GM06990 (cell line): ENCODE data around the gene GBX2.

Experiments
- DNase-seq: peaks from one replicate; pipeline ENCODE4 v3.0.0-alpha.2; 2011; ENCODE audit not compliant: insufficient read length; ENCODE audit errors: extremely low read depth
- H3K27me3 ChIP-seq: replicated peaks from 2 replicates; pipeline ENCODE4 v1.6.0; 2011; ENCODE audit warnings: low read length; ENCODE audit not compliant: control insufficient read depth, insufficient read depth
- H3K36me3 ChIP-seq: 2 replicates; pipeline ENCODE4 v1.5.1; 2011; ENCODE audit warnings: low read length; ENCODE audit not compliant: control insufficient read depth, insufficient read depth
- H3K4me3 ChIP-seq: replicated peaks from 2 replicates; pipeline ENCODE4 v1.5.1; 2011; ENCODE audit warnings: low read depth, mild to moderate bottlenecking, control low read depth, low read length
- CTCF ChIP-seq: IDR thresholded peaks from 2 replicates; pipeline ENCODE4 v1.5.1; 2011; ENCODE audit warnings: low read length, control low read depth, mild to moderate bottlenecking, inconsistent platforms; ENCODE audit not compliant: insufficient read depth, poor library complexity, severe bottlenecking

Gene GBX2

GRCh38 chr2:236173036-236173728 is 5.0 kb upstream of the GBX2 start:
- no peak overlapping the region for H3K4me3 ChIP-seq
- no peak for TF ChIP-seq CTCF
- H3K27me3 ChIP-seq, result no peaks in the 10 kb centered on the region; the same call in none of the 2 replicates

GRCh38 chr2:236172255-236173035 is 4.3 kb upstream of the GBX2 start:
- no peak for TF ChIP-seq CTCF
- no peaks in the 10 kb centered on the region for H3K36me3 ChIP-seq
- no peak for DNase-seq
- no peaks in the 10 kb centered on the region; the same call in none of the 2 replicates for H3K27me3 ChIP-seq
- no peak overlapping the region for H3K4me3 ChIP-seq

More at GRCh38 chr2:236173036-236173728, 5.0 kb upstream of the GBX2 start:
- no peak for DNase-seq
- H3K36me3 ChIP-seq, result no peaks in the 10 kb centered on the region

GRCh38 chr2:236171680-236172254 is 3.6 kb upstream of the GBX2 start:
- Histone ChIP-seq H3K4me3 (no peak overlapping the region), H3K36me3 (no peaks in the 10 kb centered on the region), H3K27me3 (no peaks in the 10 kb centered on the region; the same call in none of the 2 replicates)
- no peak for DNase-seq
- no peak for TF ChIP-seq CTCF

- Histone ChIP-seq H3K27me3 (no peaks in the 10 kb centered on the region; the same call in none of the 2 replicates), H3K4me3 (no peak overlapping the region), H3K36me3 (no peaks in the 10 kb centered on the region)
- no peak for DNase-seq
- TF ChIP-seq CTCF, result no peak
Observed at GRCh38 chr2:236171181-236171679, 3.0 kb upstream of the GBX2 start.

GRCh38 chr2:236170590-236171165 is 2.5 kb upstream of the GBX2 start:
- TF ChIP-seq CTCF, result no peak
- H3K27me3 ChIP-seq, result peaks cover 1% of the 10 kb centered on the region
- H3K4me3 ChIP-seq, result no peak overlapping the region
- H3K36me3 ChIP-seq, result no peaks in the 10 kb centered on the region
- DNase-seq, result no peak
